Nephron (organoid): ENCODE measurements around the gene NDUFAF7.

ENCODE experiments used
- H3K27ac Mint-ChIP-seq, 3 experiments: 2 replicates each; pipeline ENCODE4 v1.8.0; 2020; ENCODE audit warnings: mixed read lengths in 3 of 3, mild to moderate bottlenecking in 2 of 3, moderate library complexity in 1 of 3
- H3K27me3 Mint-ChIP-seq: 2 replicates; pipeline ENCODE4 v1.8.0; 2021; ENCODE audit warnings: low read depth, mild to moderate bottlenecking, moderate library complexity, mixed read lengths
- H3K36me3 Mint-ChIP-seq: 2 replicates; pipeline ENCODE4 v1.8.0; 2020; ENCODE audit warnings: low read depth, mixed read lengths
- H3K4me1 Mint-ChIP-seq: 2 replicates; pipeline ENCODE4 v1.8.0; 2020; ENCODE audit warnings: mixed read lengths
- H3K4me3 Mint-ChIP-seq, 3 experiments: 2 replicates each; pipeline ENCODE4 v1.8.0; 2020; ENCODE audit warnings: mild to moderate bottlenecking in 3 of 3, mixed read lengths in 3 of 3, moderate library complexity in 2 of 3
- H3K9me3 Mint-ChIP-seq: 2 replicates; pipeline ENCODE4 v1.8.0; 2020; ENCODE audit warnings: mixed read lengths
- CTCF ChIP-seq, 3 experiments: fragments of 200-600 bp; sonication (generic); IDR thresholded peaks; one replicate each; pipeline ENCODE4 v1.5.0; 2021; ENCODE audit warnings: antibody characterized with exemption in 3 of 3; ENCODE audit not compliant: unreplicated experiment in 3 of 3

The NDUFAF7 gene, protein sequence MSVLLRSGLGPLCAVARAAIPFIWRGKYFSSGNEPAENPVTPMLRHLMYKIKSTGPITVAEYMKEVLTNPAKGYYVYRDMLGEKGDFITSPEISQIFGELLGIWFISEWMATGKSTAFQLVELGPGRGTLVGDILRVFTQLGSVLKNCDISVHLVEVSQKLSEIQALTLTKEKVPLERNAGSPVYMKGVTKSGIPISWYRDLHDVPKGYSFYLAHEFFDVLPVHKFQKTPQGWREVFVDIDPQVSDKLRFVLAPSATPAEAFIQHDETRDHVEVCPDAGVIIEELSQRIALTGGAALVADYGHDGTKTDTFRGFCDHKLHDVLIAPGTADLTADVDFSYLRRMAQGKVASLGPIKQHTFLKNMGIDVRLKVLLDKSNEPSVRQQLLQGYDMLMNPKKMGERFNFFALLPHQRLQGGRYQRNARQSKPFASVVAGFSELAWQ

GRCh38 chr2:37231241-37232130, at the start of gene NDUFAF7, which contains the start of gene CEBPZ:
TSS of gene NDUFAF7 (plus strand) at chr2:37231658. CDS start at chr2:37231706, 48 bp downstream.
TSS of gene CEBPZ (minus strand) at chr2:37231596. CDS start at chr2:37231567, 29 bp downstream.
- H3K27me3 Mint-ChIP-seq, result no peaks in the 10 kb centered on the region
- H3K36me3 Mint-ChIP-seq, result peaks cover 30% of the 10 kb centered on the region
- H3K27ac Mint-ChIP-seq, result no peak within 1 kb of the TSS
- H3K4me1 Mint-ChIP-seq, result peaks cover 10% of the 10 kb centered on the region
- H3K4me3 Mint-ChIP-seq, result no peak within 1 kb of the TSS
- TF ChIP-seq CTCF (IDR thresholded peaks at IDR 0.05; ENCODE audit: unreplicated experiment in 3 of 3), result no peak
- no peaks in the 10 kb centered on the region for H3K9me3 Mint-ChIP-seq

GRCh38 chr2:37181726-37182684, 49.5 kb upstream of the NDUFAF7 start:
- Mint-ChIP-seq H3K9me3 (no peaks in the 10 kb centered on the region), H3K27me3 (peaks cover 3% of the 10 kb centered on the region), H3K4me1 (peaks cover 9% of the 10 kb centered on the region), H3K4me3 (no peak overlapping the region), H3K27ac (no peak overlapping the region), H3K36me3 (no peaks in the 10 kb centered on the region)
- TF ChIP-seq CTCF (IDR thresholded peaks at IDR 0.05; ENCODE audit: unreplicated experiment in 3 of 3), result no peak

DNA sequence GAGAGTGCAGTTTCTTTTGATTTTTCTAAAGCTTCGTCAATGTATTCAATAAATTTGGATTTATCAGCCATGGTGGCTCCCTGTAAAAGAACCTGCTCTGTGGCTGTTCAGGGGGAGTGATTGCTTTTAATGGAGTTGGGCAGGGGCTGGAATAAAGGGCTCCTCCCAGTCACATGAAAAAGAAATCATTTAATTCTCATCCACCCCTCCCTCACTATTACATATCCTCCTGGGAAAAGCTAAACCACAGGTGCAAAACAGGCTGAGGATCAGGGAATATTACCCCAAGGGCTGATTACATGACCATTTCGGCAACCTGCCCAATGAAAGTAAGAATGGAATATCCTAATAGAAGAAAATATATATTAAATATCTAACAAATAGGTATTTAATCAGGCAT, 42.9 kb upstream of the NDUFAF7 start, which contains the start of gene SULT6B1:
Gene SULT6B1, minus strand, starts transcription at position 101 of the 400 bp plus-strand sequence. Its CDS starts 30 bp downstream, at position 71.
- Mint-ChIP-seq H3K4me1 (no peaks in the 10 kb centered on the region), H3K4me3 (no peak within 1 kb of the TSS)

DNA sequence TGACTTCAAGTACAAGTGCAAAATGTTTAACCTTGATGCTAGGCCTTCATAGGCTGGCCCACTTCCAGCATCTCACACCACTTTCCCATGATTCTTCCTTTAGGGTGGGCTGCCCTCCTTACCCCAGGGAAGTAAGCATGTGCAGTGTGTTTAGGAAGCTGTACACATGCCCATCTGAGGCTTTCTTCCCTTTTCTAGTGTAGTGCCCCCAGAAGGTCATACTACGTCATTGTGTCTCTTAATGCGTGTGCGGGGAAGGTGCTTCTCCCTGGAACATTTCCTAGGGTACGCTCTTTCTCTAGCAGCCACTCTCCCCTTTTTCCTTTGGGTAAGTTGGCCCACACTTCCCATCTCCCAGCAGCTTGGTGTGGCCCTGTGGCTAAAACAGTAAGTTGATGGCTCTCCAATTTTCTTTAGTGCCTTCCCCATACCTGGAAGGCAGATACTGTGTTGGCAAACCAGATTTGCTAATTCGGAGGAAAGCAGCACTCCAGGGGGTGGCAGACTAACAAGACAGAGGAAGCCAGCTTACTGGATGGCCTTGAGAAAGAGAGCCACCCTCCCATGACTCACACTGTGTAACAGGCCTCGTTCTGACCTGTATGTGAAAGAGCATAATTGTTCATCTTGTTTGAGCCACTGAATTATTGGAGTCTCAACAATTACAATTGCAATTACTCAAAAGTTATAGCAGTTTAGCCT, 41.9 kb upstream of the NDUFAF7 start:
- no peak for TF ChIP-seq CTCF (IDR thresholded peaks at IDR 0.05; ENCODE audit: unreplicated experiment in 3 of 3)
- Mint-ChIP-seq H3K27me3 (no peaks in the 10 kb centered on the region), H3K4me3 (no peak overlapping the region), H3K4me1 (no peaks in the 10 kb centered on the region), H3K36me3 (no peaks in the 10 kb centered on the region), H3K27ac (no peak overlapping the region), H3K9me3 (no peaks in the 10 kb centered on the region)

More for the DNA sequence above, 42.9 kb upstream of the NDUFAF7 start, which contains the start of gene SULT6B1:
- H3K27ac Mint-ChIP-seq, result no peak within 1 kb of the TSS
- no peak for TF ChIP-seq CTCF (IDR thresholded peaks at IDR 0.05; ENCODE audit: unreplicated experiment in 3 of 3)
- peaks cover 1% of the 10 kb centered on the region for H3K27me3 Mint-ChIP-seq
- no peaks in the 10 kb centered on the region for H3K36me3 Mint-ChIP-seq
- no peaks in the 10 kb centered on the region for H3K9me3 Mint-ChIP-seq

- no peak overlapping the region for H3K27ac Mint-ChIP-seq
- no peaks in the 10 kb centered on the region for H3K4me1 Mint-ChIP-seq
- H3K4me3 Mint-ChIP-seq, result no peak overlapping the region
- H3K36me3 Mint-ChIP-seq, result no peaks in the 10 kb centered on the region
- no peaks in the 10 kb centered on the region for H3K27me3 Mint-ChIP-seq
- H3K9me3 Mint-ChIP-seq, result no peaks in the 10 kb centered on the region
- no peak for TF ChIP-seq CTCF (IDR thresholded peaks at IDR 0.05; ENCODE audit: unreplicated experiment in 3 of 3)
These were observed 41.2 kb upstream of the NDUFAF7 start for GRCh38 chr2:37190290-37190689.
